HG02885 (cell line): ENCODE measurements around the gene GET4.
"Not testable (repeated sequence)": the region's sequence is repeated elsewhere in the genome, so short reads cannot be mapped to it uniquely, and the experiment has no call there.

Experiments used
- ATAC-seq: cut with Tn5 transposase; IDR thresholded peaks from one replicate; pipeline ENCODE4 v1.9.1; 2021; ENCODE audit warnings: mild to moderate bottlenecking; ENCODE audit not compliant: unreplicated experiment, poor library complexity

The GET4 gene

GRCh38 chr7:867406-868188 is 8.8 kb upstream of the GET4 start:
- ATAC-seq, result no peak

- ATAC-seq, result no peak
These were observed 8.2 kb upstream of the GET4 start for GRCh38 chr7:868189-868486.

GRCh38 chr7:869348-869747 is 7.0 kb upstream of the GET4 start:
- no peak for ATAC-seq

GRCh38 chr7:871900-872537 is 4.3 kb upstream of the GET4 start:
- ATAC-seq, result no peak

- not testable (repeated sequence) for ATAC-seq
These were observed 3.7 kb upstream of the GET4 start for GRCh38 chr7:872685-873084.

- no peak for ATAC-seq
These were observed 2.9 kb upstream of the GET4 start for GRCh38 chr7:873367-874002.

GRCh38 chr7:874031-874749 is 2.2 kb upstream of the GET4 start:
- ATAC-seq, result no peak

GRCh38 chr7:875051-875450 is 1.3 kb upstream of the GET4 start:
- no peak for ATAC-seq

- no peak for ATAC-seq
These were observed 778 bp upstream of the GET4 start for GRCh38 chr7:875476-876076.

GRCh38 chr7:876972-877311 is 588 bp downstream of the GET4 start:
- peak; percentile 29 for ATAC-seq

GRCh38 chr7:877312-878232 is 1.2 kb downstream of the GET4 start:
- no peak for ATAC-seq

- no peak for ATAC-seq
These were observed 2.7 kb downstream of the GET4 start for GRCh38 chr7:879093-879492.

GRCh38 chr7:879706-880105 is 3.4 kb downstream of the GET4 start:
- ATAC-seq, result no peak

- ATAC-seq, result no peak
These were observed 4.1 kb downstream of the GET4 start for GRCh38 chr7:880450-880849.

- no peak for ATAC-seq
These were observed 5.3 kb downstream of the GET4 start for GRCh38 chr7:881441-882234.

- ATAC-seq, result no peak
These were observed 6.1 kb downstream of the GET4 start for GRCh38 chr7:882336-883035.

GRCh38 chr7:883055-884021 is 7.0 kb downstream of the GET4 start:
- no peak for ATAC-seq
